HUES48 (cell line): Measurements from ENCODE around the gene CBLN2.
A peak's percentile ranks its signal among the peaks of the same experiment; 100 is the strongest.

Experiments
- H3K27ac ChIP-seq: one replicate; pipeline ENCODE4 v1.7.0; 2013; ENCODE audit warnings: low read depth, low read length, inconsistent platforms
- H3K27me3 ChIP-seq: 2 replicates; pipeline ENCODE4 v1.6.1; 2013; ENCODE audit warnings: mild to moderate bottlenecking, low read length; ENCODE audit not compliant: control insufficient read depth, insufficient read depth
- H3K36me3 ChIP-seq: 2 replicates; pipeline ENCODE4 v1.6.1; 2013; ENCODE audit warnings: low read length; ENCODE audit not compliant: control insufficient read depth, insufficient read depth
- H3K4me1 ChIP-seq: 2 replicates; pipeline ENCODE4 v1.6.1; 2013; ENCODE audit warnings: mild to moderate bottlenecking, low read length; ENCODE audit not compliant: control insufficient read depth, insufficient read depth
- H3K4me3 ChIP-seq: 2 replicates; pipeline ENCODE4 v1.5.1; 2013; ENCODE audit warnings: mild to moderate bottlenecking, low read depth, low read length
- H3K9ac ChIP-seq: 2 replicates; pipeline ENCODE4 v1.6.1; 2013; ENCODE audit warnings: mild to moderate bottlenecking, low read depth, low read length, moderate library complexity
- H3K9me3 ChIP-seq: 2 replicates; pipeline ENCODE4 v1.6.1; 2013; ENCODE audit warnings: low read length; ENCODE audit not compliant: control insufficient read depth, insufficient read depth

Gene CBLN2

GRCh38 chr18:72544092-72544886 is at the start of gene CBLN2:
Gene CBLN2 (minus strand): TSS chr18:72544342. CDS start chr18:72542160, 2,182 bp downstream.
- Histone ChIP-seq H3K27ac (no peak within 1 kb of the TSS), H3K27me3 (peaks cover 78% of the 10 kb centered on the region), H3K36me3 (no peaks in the 10 kb centered on the region), H3K4me1 (0 out of 2 replicates have a peak, but pooled peaks cover 5% of the 10 kb centered on the region), H3K4me3 (peak within 1 kb of the TSS; percentile 43), H3K9ac (no peak within 1 kb of the TSS), H3K9me3 (no peaks in the 10 kb centered on the region)

GRCh38 chr18:72588360-72588759 is 44.2 kb upstream of the CBLN2 start:
- H3K9ac ChIP-seq = no peak overlapping the region
- H3K4me3 ChIP-seq = no peak overlapping the region

GRCh38 chr18:72584787-72585186 is 40.6 kb upstream of the CBLN2 start:
- H3K27ac ChIP-seq = no peak overlapping the region
- H3K4me3 ChIP-seq = no peak overlapping the region
- peaks cover 4% of the 10 kb centered on the region; the same call in 1 of the 2 replicates for H3K9me3 ChIP-seq
- no peaks in the 10 kb centered on the region for H3K27me3 ChIP-seq
- H3K36me3 ChIP-seq = no peaks in the 10 kb centered on the region
- H3K9ac ChIP-seq = no peak overlapping the region
- no peaks in the 10 kb centered on the region for H3K4me1 ChIP-seq

More at GRCh38 chr18:72588360-72588759, 44.2 kb upstream of the CBLN2 start:
- Histone ChIP-seq H3K27me3 (no peaks in the 10 kb centered on the region), H3K27ac (no peak overlapping the region), H3K4me1 (no peaks in the 10 kb centered on the region), H3K36me3 (no peaks in the 10 kb centered on the region), H3K9me3 (peaks cover 4% of the 10 kb centered on the region; the same call in 1 of the 2 replicates)

GRCh38 chr18:72581976-72582375 is 37.8 kb upstream of the CBLN2 start:
- Histone ChIP-seq H3K27me3 (no peaks in the 10 kb centered on the region), H3K27ac (no peak overlapping the region), H3K36me3 (no peaks in the 10 kb centered on the region), H3K9ac (no peak overlapping the region), H3K4me3 (no peak overlapping the region), H3K9me3 (peaks cover 4% of the 10 kb centered on the region; the same call in 1 of the 2 replicates), H3K4me1 (no peaks in the 10 kb centered on the region)

GRCh38 chr18:72572896-72573295 is 28.8 kb upstream of the CBLN2 start:
- Histone ChIP-seq H3K36me3 (no peaks in the 10 kb centered on the region), H3K4me1 (no peaks in the 10 kb centered on the region), H3K4me3 (no peak overlapping the region), H3K9ac (no peak overlapping the region), H3K27ac (no peak overlapping the region), H3K9me3 (no peaks in the 10 kb centered on the region), H3K27me3 (no peaks in the 10 kb centered on the region)

- Histone ChIP-seq H3K9ac (no peak overlapping the region), H3K36me3 (no peaks in the 10 kb centered on the region), H3K4me3 (no peak overlapping the region), H3K4me1 (no peaks in the 10 kb centered on the region), H3K27me3 (no peaks in the 10 kb centered on the region), H3K9me3 (no peaks in the 10 kb centered on the region), H3K27ac (no peak overlapping the region)
Observed at GRCh38 chr18:72566290-72566689, 22.1 kb upstream of the CBLN2 start.

GRCh38 chr18:72555968-72556367 is 11.8 kb upstream of the CBLN2 start:
- Histone ChIP-seq H3K9ac (no peak overlapping the region), H3K27me3 (0 out of 2 replicates have a peak, but pooled peaks cover 5% of the 10 kb centered on the region), H3K27ac (no peak overlapping the region), H3K4me3 (no peak overlapping the region), H3K36me3 (no peaks in the 10 kb centered on the region), H3K9me3 (no peaks in the 10 kb centered on the region), H3K4me1 (no peaks in the 10 kb centered on the region)

- Histone ChIP-seq H3K27ac (no peak overlapping the region), H3K4me3 (no peak overlapping the region), H3K9ac (no peak overlapping the region), H3K27me3 (peaks cover 7% of the 10 kb centered on the region; the same call in 1 of the 2 replicates), H3K36me3 (no peaks in the 10 kb centered on the region), H3K9me3 (no peaks in the 10 kb centered on the region), H3K4me1 (no peaks in the 10 kb centered on the region)
Observed at GRCh38 chr18:72555101-72555500, 11.0 kb upstream of the CBLN2 start.

DNA sequence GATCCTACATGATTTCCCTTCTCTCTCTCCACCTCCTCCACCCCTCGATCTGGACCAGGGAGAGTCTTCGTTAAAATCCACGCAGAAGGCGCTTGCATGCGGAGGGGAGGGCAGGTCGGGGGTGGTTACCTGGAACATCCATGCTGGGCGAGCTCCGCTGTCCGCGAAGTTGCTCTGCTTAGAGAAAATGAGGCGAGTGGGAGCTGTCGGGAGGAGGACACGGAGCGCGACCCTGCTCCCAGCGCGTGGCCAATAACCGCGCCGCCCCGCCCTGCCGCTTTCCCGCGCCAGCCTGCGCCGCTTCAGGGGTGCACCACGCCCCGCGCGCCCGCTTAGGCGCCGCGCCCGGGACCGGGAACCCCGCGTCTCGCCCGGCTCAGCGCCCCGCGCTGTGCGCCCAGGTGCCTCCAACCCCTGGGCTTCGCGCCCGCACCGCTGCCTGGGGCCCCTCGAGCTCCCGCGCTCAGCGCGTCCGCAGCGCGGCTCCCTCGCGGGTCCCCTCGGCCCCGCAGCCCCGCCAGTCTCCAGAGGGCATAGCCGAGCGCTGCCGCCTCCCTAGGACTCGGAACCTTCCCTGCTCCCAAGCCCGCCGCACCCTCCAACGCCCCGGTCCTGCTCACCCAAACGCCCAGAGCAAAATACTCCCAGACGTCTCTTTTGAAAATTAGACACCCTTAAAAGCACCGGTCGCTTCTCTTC is 636 bp downstream of the CBLN2 start:
- Histone ChIP-seq H3K4me1 (0 out of 2 replicates have a peak, but pooled peaks cover 5% of the 10 kb centered on the region), H3K36me3 (no peaks in the 10 kb centered on the region), H3K27me3 (peaks cover 86% of the 10 kb centered on the region), H3K9ac (no peak overlapping the region), H3K27ac (no peak overlapping the region), H3K9me3 (no peaks in the 10 kb centered on the region), H3K4me3 (peak overlapping the region; percentile 43)

- H3K27me3 ChIP-seq = peaks cover 92% of the 10 kb centered on the region
Observed at GRCh38 chr18:72542984-72543356, 1.2 kb downstream of the CBLN2 start.

DNA sequence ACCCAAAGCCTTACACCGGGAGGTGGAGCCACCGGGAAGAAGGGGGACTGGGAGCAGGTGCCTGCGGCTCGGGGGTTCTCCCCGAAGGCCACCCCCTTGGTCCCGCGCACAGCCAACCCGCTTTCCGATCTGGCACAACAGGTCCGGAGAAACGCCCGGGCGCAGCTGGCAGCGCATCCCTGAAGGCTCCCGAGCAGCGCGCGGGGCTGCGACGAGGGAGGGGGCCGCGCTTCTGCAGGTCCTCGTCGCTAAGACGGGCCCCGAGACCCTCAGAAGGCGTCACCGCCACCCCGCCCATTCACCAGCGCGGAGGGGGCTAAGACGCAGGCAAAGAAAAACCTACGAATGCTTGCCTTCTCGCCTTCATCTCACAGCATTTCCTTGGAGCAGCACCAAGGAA is 1.8 kb downstream of the CBLN2 start:
- Histone ChIP-seq H3K4me3 (peak overlapping the region; percentile 59), H3K36me3 (no peaks in the 10 kb centered on the region), H3K27me3 (peaks cover 97% of the 10 kb centered on the region), H3K9me3 (no peaks in the 10 kb centered on the region), H3K9ac (no peak overlapping the region), H3K27ac (no peak overlapping the region), H3K4me1 (0 out of 2 replicates have a peak, but pooled peaks cover 5% of the 10 kb centered on the region)

More at GRCh38 chr18:72542984-72543356, 1.2 kb downstream of the CBLN2 start:
- Histone ChIP-seq H3K4me3 (peak overlapping the region; percentile 43), H3K9ac (no peak overlapping the region), H3K27ac (no peak overlapping the region), H3K36me3 (no peaks in the 10 kb centered on the region), H3K9me3 (no peaks in the 10 kb centered on the region), H3K4me1 (0 out of 2 replicates have a peak, but pooled peaks cover 5% of the 10 kb centered on the region)
